Stimulated activated CD4-positive, alpha-beta T cell treated with anti-CD3 and anti-CD28 coated beads, Interleukin-4, amount 100 ng/mL, for 48 hours (primary cell): ENCODE data around the gene CXCL6.

Experiments used
- DNase-seq, 2 donors: peaks; one replicate each; pipeline ENCODE4 v3.0.0-alpha.2; 2020; ENCODE audit warnings: low read depth in 2 of 2

The CXCL6 gene

DNA sequence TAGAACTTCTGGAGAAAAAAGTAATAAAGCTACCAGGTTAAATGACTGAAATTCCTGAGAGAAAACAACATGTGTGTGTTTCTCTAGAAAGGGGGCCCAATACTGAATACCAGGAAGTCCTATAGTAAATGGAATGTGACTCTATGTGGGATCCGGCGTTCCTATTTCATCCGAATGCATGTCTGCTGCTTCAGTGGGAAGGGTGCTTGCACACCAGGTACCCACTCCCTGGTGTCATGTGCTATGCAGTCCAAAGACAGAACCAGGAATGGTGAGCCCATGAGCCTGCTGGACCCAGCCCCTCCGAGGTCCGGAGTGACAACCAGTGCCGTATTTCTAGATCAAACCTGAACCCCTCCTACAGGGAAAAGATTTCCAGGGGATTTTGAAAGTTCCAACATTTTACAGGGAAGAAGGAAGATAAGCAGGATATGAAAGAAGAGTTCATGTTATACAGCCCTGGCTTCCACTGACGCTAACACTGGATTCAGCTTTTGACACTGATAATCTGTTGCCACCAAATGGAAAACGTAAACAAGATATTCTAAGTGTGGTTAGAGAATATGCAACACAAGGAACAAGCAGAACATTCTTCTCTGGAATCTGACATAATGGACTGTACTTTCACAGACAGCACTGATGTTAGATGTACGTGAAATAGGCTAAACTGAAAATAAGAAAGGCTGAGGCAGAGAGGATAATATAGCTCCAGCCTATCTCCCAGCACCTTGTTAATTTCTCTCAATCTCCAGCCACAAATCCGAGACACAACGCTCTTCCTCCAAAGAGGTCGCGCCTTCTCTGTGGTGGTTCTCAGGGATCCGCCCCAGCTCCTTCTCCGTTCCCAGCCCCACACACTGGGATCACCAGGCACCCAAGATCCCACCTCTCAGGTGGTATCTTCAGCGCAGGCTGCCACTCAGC lies 32.0 kb downstream of the CXCL6 start:
- DNase-seq: no peak

DNA sequence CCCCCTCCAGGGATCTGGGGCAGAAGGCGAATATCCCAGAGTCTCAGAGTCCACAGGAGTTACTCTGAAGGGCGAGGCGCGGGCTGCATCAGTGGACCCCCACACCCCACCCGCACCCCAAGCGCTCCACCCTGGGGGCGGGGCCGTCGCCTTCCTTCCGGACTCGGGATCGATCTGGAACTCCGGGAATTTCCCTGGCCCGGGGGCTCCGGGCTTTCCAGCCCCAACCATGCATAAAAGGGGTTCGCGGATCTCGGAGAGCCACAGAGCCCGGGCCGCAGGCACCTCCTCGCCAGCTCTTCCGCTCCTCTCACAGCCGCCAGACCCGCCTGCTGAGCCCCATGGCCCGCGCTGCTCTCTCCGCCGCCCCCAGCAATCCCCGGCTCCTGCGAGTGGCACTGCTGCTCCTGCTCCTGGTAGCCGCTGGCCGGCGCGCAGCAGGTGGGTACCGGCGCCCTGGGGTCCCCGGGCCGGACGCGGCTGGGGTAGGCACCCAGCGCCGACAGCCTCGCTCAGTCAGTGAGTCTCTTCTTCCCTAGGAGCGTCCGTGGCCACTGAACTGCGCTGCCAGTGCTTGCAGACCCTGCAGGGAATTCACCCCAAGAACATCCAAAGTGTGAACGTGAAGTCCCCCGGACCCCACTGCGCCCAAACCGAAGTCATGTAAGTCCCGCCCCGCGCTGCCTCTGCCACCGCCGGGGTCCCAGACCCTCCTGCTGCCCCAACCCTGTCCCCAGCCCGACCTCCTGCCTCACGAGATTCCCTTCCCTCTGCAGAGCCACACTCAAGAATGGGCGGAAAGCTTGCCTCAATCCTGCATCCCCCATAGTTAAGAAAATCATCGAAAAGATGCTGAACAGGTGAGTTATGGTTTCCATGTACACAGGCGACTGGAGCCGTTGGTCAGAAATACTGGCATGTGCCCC lies 32.9 kb downstream of the CXCL6 start, which contains the start of gene CXCL1:
Gene CXCL1, plus strand, starts transcription at position 264 of the 926 bp plus-strand sequence. Its CDS starts 78 bp downstream, at position 342.
- no peak for DNase-seq

DNA sequence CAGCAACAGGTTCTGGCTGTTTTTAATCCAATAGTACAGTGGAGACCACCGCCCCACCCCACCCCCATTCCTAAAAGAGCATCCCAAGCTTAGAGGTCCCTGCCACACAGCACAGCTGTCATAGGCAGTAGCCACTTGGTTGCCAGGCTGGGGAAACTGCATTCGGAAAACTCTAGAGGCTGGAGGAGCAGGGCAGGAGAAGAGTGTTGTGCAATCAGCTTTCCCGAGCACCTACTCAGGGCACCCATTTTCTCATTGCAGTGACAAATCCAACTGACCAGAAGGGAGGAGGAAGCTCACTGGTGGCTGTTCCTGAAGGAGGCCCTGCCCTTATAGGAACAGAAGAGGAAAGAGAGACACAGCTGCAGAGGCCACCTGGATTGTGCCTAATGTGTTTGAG lies 33.8 kb downstream of the CXCL6 start:
- DNase-seq: no peak

DNA sequence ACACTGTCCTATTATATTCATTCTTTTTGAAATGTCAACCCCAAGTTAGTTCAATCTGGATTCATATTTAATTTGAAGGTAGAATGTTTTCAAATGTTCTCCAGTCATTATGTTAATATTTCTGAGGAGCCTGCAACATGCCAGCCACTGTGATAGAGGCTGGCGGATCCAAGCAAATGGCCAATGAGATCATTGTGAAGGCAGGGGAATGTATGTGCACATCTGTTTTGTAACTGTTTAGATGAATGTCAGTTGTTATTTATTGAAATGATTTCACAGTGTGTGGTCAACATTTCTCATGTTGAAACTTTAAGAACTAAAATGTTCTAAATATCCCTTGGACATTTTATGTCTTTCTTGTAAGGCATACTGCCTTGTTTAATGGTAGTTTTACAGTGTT lies 34.3 kb downstream of the CXCL6 start:
- no peak for DNase-seq

DNA sequence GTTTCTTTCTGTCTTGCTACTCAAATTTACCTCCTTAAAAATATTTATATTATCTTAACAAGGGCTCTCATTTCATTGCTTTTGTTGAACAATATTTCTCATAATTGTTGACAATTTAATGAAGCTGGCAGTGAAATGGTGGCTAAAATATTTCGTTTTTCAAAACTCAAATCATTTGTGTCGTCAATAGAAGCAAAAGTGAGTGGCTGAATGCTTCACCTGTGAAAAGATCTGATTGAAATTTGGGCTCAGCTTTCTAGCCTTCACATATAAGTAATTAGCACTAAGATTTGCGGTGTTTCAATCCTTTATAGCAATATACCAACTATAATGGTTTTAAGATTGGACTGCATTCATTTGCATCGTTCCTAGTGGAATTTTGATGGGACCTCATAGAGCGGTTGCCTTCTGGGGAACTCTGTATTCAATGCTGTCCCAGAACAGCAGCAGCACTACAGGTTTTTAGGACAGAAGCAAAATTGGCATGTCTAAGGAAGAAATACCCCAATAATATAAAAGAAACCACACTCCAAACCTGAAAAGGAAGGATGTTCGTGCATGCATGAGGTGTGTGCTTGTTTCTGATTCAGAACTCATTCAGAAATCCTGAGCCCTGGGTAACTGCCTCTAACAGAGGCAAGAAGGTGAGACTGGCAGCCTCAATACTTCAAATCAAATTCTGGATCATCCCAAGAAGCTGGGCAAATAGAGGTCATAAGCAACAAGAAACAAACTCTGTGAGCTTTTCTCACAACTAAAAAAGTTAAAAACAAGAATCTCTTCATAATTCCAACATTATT lies 35.2 kb downstream of the CXCL6 start:
- DNase-seq: no peak

DNA sequence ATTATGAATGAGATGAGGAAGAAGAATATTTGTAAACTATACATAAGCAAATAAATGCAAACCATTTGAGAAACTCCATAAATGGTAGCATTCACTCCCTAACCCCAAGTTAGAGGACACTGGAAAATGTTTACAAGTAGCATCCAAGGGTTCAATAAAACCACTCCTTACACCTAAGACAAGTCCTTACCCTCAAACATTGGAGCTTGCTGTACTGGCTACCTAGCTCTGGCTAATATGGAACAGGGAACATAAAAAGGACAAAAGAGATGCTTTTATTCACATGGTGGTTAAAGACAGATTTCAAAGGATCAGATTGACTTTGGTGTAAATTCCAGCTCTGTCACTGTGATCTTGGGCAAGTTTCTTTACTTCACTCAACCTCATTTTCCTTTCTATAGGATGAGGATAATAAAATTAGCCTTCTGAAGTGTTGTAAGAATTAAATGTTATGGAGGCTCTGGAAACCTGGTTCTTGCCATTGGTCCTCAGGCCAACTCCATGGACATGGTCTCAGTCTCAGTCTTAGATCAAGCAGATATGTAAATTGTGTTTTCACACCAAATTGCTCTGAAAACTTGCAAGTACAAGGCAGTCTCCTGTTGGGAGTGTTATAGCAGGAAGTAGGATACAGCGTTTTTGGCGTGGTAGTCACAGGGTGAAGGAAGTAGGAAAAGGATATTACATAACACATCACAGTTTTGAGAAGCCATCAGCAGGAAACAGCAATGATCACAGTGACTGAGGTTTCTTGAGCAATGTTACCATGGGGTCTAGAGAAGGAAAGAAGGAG lies 36.0 kb downstream of the CXCL6 start:
- DNase-seq: no peak

DNA sequence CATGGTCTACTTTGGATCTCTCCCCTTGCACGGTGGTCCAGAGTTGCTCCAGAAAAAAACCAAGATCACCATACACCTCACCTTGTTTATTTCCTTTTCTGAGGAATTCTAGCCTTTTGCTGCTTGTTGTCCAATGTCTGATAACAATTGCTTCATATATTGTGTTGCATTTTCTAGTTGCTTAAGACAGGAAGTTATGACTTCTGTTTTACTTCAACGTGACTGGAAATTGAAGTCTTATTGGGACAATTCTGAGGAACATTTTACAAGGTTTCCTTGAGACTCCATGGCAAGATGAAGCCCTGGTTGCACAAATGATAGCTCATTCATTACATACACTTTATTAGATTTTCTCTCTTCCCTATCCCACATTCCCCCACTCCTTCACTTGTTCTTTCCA lies 37.9 kb downstream of the CXCL6 start:
- DNase-seq: no peak

DNA sequence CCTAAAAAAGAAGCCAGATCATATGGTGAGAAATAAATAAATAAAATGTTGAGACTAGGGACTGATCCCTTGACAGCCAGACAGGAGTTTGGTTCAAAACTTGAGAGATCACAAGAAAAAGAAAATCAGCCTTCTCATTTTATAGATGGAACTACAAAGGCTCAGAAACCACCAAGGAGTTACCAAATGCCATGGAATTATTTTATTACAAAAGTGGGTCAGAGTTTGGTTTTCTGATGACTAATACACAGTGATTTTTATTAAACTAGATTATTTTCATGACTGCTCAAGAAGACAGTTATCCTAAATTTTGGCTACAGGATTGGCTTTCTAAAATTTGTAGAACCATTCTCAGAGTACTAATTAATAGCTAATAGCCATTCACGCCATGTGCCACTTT lies 38.9 kb downstream of the CXCL6 start:
- DNase-seq: no peak

DNA sequence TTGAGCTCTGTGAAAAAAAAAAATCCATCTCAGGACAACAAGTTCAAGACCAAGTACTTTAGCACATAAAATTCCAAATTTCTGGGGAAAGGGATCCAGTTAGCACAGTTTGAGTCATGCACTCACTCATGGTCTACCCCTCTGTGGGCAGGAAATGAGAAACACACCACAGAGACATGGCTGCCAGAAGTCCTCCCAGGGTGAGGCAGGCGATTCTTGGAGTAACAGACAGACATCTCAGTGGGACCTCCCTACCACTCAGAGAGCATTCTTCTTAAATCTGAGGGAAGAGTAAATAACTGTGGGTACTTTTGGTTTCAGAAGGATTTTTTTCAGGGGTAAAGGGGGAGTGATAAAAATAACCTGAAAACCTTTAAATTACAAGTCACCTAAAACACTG lies 46.8 kb downstream of the CXCL6 start:
- no peak for DNase-seq

DNA sequence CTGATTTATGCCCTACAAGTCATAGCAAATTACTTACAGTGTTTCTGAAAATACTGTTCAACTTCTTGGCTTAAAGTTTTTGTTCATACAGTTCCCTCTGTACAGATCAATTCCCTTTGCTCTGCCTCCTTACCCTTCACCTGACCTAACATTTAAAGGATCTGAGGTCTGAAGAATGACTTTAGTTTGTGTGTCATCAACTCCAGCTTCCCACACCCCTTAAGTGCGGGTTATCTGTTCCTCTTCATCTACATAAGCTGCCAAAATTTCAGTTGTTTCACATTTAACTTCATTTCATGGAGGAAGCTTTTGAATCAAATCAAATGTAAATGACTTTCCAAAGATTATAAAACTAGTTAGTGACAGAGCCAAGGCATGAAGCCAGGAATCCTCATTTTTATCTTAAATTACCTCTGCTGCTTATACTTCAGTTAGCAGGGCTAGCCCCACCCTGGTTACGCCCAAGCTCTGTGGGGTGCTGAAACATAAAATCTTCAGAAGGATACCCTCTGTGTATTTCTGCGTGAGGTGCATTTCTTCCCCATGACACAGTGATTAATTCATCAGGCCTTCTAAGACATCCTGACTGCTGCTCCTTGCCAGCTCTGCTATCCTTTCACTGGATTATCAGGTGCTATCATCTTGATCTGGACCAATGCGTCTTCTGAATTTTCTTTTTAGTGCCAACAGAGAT lies 49.2 kb downstream of the CXCL6 start:
- no peak for DNase-seq
